HepG2 (cell line): ENCODE results near the gene GNAZ. TPM values are rescaled to one million over a fixed set of nuclear protein-coding genes. Genes with fewer than 3 reads are reported as not detected.

Source experiments
- DR1 ChIP-seq: sonication (generic); formaldehyde crosslinking; IDR thresholded peaks from 2 replicates; pipeline ENCODE4 v1.8.0; 2021; ENCODE audit warnings: mild to moderate bottlenecking, missing genetic modification reagents, inconsistent platforms
- EHMT2 ChIP-seq: fragments of 200-600 bp; sonication (generic); IDR thresholded peaks from 2 replicates; pipeline ENCODE4 v1.7.0; 2017; ENCODE audit warnings: antibody characterized with exemption, low read depth, low read length, borderline replicate concordance
- HNRNPLL ChIP-seq: fragments of 200-400 bp; formaldehyde crosslinking; IDR thresholded peaks from 2 replicates; pipeline ENCODE4 v1.6.1; 2017; ENCODE audit warnings: mild to moderate bottlenecking, low read depth, low read length; ENCODE audit not compliant: poor library complexity, severe bottlenecking
- PHF21A ChIP-seq: sonication (generic); formaldehyde crosslinking; IDR thresholded peaks from 2 replicates; pipeline ENCODE4 v1.5.0; 2020; ENCODE audit warnings: mild to moderate bottlenecking, missing genetic modification reagents
- SP1 ChIP-seq, 2 experiments: fragments of 450-650 bp in 1 of 2; sonication (generic) in 1 of 2; formaldehyde crosslinking in 1 of 2; IDR thresholded peaks; 2 replicates each; pipeline versions ENCODE4 v1.4.0 to v1.6.1; 2016 to 2020; ENCODE audit warnings: missing genetic modification reagents in 1 of 2
- TMF1 ChIP-seq: sonication (generic); formaldehyde crosslinking; IDR thresholded peaks from 2 replicates; pipeline ENCODE4 v1.8.1; 2022; ENCODE audit warnings: low read depth, missing genetic modification reagents
- TP53 ChIP-seq: sonication (generic); formaldehyde crosslinking; conservative IDR thresholded peaks from 2 replicates; pipeline ENCODE4 v1.4.0; 2020; ENCODE audit warnings: missing genetic modification reagents
- ZBTB20 ChIP-seq: sonication (generic); formaldehyde crosslinking; IDR thresholded peaks from 2 replicates; pipeline ENCODE4 v1.8.1; 2023; ENCODE audit warnings: missing genetic modification reagents, low read depth, mild to moderate bottlenecking, borderline replicate concordance
- ZNF282 ChIP-seq: fragments of 450-650 bp; IDR thresholded peaks from 2 replicates; pipeline ENCODE4 v1.6.1; 2018; ENCODE audit not compliant: partially characterized antibody
- ZNF547 ChIP-seq: sonication (generic); formaldehyde crosslinking; IDR thresholded peaks from 2 replicates; pipeline ENCODE4 v1.5.1; 2020; ENCODE audit warnings: mild to moderate bottlenecking, missing genetic modification reagents
- ZNF670 ChIP-seq: sonication (generic); formaldehyde crosslinking; IDR thresholded peaks from 2 replicates; pipeline ENCODE4 v1.8.0; 2022; ENCODE audit warnings: mild to moderate bottlenecking, missing genetic modification reagents, borderline replicate concordance
- ZSCAN22 ChIP-seq: sonication (generic); formaldehyde crosslinking; IDR thresholded peaks from 2 replicates; pipeline ENCODE4 v1.4.0; 2020; ENCODE audit warnings: mild to moderate bottlenecking, missing genetic modification reagents
- polyA plus RNA-seq, 8 experiments: library from polyadenylated mRNA; depleted of rRNA in 3 of 8; stranded (reverse) in 7 of 8; unstranded in 1 of 8; fragments of >200 nt; fragmentation: Illumina TruSeq in 4 of 8; extraction: Trizol in 4 of 8; gene quantifications; 2 replicates each; pipeline versions ENCODE4 v1.2.1 to v1.2.3, GENCODE V29; 2011 to 2016; ENCODE audit warnings: low read depth in 4 of 8, missing spikeins in 1 of 8, mixed read lengths in 1 of 8; ENCODE audit not compliant: insufficient read depth in 1 of 8
- total RNA-seq, 5 experiments: library from RNA; depleted of rRNA; stranded (reverse); fragments of >200 nt; fragmentation: Illumina TruSeq; extraction: Trizol; gene quantifications; 2 replicates each; pipeline ENCODE4 v1.2.3, GENCODE V29; 2016; ENCODE audit warnings: low read depth in 1 of 5
- TF ChIP-seq, protein P1 (sequence below): sonication (generic); formaldehyde crosslinking; IDR thresholded peaks from 2 replicates; pipeline ENCODE4 v1.4.0; 2020; ENCODE audit warnings: mild to moderate bottlenecking, missing genetic modification reagents
- TF ChIP-seq, protein P2 (sequence below): sonication (generic); formaldehyde crosslinking; IDR thresholded peaks from 2 replicates; pipeline ENCODE4 v1.4.0; 2020; ENCODE audit warnings: mild to moderate bottlenecking, low read depth, missing genetic modification reagents
- TF ChIP-seq, protein P3 (sequence below): sonication (generic); formaldehyde crosslinking; IDR thresholded peaks from 2 replicates; pipeline ENCODE4 v1.4.0; 2020; ENCODE audit warnings: mild to moderate bottlenecking, missing genetic modification reagents
- TF ChIP-seq, protein P4 (sequence below): sonication (generic); IDR thresholded peaks from 2 replicates; pipeline ENCODE4 v1.6.1; 2016; ENCODE audit warnings: low read depth, borderline replicate concordance
- TF ChIP-seq, protein P5 (sequence below): sonication (generic); formaldehyde crosslinking; conservative IDR thresholded peaks from 2 replicates; pipeline ENCODE4 v1.4.0; 2020; ENCODE audit warnings: missing genetic modification reagents
- TF ChIP-seq, protein P6 (sequence below): sonication (generic); formaldehyde crosslinking; IDR thresholded peaks from 2 replicates; pipeline ENCODE4 v1.4.0; 2020; ENCODE audit warnings: low read depth, missing genetic modification reagents

GNAZ gene
- total and polyA plus RNA-seq, 2 of the 13 experiments (the other 11 are each of a cell fraction or from before 2014, with no cell fraction given): 11.4 to 22.3 TPM

DNA sequence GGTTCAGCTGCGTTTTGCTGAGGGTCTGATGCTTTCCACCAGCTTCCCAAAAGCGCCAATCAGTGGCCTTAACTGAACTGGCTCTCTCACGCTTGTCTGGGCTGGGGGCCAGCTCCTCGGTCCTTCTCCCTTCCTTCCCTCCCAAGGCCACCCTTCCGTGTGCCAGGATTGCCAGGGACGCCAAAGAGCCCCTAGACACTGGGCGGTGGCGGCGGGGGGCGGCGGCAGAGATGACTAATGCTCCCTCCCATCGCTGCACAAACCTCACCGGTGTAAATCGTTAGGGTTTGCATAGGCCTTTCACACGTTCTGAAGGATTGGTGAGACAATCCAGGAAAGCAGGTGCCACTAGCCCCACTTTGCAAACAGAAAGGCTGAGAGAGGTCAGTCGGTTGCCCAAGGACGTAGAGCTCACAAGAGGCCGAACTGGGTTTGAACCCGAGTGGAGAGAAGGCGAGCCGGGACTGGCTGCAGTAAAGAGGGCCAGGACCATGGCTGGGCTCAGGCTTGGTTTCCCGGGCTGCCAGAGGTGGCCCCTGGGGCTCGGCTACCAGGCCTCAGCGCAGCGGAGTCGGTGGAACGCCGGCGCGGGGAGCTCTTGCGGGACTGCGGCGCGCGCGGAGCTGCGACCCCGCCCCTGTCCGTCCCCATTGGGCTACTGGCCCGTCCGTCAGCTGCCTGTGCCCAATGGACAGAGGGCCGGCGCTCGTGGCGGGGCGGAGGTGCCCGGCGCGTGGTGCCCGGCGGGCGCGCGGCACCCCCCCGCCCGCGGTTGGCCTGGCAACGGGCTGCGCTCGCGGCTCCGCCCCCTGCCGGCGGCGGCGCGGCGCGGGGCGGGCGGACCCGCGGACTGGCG, 589 bp upstream of the GNAZ start (continued):
- TF ChIP-seq ZBTB20 (CRISPR knock-in tag) (no peak), EHMT2 (no peak), HNRNPLL (peak; percentile 54), DR1 (peak; percentile 43; the same call in 1 of the 2 replicates), PHF21A (CRISPR knock-in tag) (peak; percentile 52), ZNF547 (CRISPR knock-in tag) (peak; percentile 53; the same call in 1 of the 2 replicates), ZNF282 (no peak), TMF1 (CRISPR knock-in tag) (no peak), TP53 (no peak), SP1 (IDR thresholded peaks at IDR 0.05) (no peak), SP1 (CRISPR knock-in tag; IDR thresholded peaks at IDR 0.05) (peak; percentile 79), ZNF670 (CRISPR knock-in tag) (peak; percentile 55; the same call in 1 of the 2 replicates), ZSCAN22 (CRISPR knock-in tag) (no peak)
- TF ChIP-seq, protein P1, sequence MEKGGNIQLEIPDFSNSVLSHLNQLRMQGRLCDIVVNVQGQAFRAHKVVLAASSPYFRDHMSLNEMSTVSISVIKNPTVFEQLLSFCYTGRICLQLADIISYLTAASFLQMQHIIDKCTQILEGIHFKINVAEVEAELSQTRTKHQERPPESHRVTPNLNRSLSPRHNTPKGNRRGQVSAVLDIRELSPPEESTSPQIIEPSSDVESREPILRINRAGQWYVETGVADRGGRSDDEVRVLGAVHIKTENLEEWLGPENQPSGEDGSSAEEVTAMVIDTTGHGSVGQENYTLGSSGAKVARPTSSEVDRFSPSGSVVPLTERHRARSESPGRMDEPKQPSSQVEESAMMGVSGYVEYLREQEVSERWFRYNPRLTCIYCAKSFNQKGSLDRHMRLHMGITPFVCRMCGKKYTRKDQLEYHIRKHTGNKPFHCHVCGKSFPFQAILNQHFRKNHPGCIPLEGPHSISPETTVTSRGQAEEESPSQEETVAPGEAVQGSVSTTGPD (CRISPR knock-in tag): no peak
- TF ChIP-seq, protein P2, sequence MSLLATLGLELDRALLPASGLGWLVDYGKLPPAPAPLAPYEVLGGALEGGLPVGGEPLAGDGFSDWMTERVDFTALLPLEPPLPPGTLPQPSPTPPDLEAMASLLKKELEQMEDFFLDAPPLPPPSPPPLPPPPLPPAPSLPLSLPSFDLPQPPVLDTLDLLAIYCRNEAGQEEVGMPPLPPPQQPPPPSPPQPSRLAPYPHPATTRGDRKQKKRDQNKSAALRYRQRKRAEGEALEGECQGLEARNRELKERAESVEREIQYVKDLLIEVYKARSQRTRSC (CRISPR knock-in tag): no peak
- TF ChIP-seq, protein P3, sequence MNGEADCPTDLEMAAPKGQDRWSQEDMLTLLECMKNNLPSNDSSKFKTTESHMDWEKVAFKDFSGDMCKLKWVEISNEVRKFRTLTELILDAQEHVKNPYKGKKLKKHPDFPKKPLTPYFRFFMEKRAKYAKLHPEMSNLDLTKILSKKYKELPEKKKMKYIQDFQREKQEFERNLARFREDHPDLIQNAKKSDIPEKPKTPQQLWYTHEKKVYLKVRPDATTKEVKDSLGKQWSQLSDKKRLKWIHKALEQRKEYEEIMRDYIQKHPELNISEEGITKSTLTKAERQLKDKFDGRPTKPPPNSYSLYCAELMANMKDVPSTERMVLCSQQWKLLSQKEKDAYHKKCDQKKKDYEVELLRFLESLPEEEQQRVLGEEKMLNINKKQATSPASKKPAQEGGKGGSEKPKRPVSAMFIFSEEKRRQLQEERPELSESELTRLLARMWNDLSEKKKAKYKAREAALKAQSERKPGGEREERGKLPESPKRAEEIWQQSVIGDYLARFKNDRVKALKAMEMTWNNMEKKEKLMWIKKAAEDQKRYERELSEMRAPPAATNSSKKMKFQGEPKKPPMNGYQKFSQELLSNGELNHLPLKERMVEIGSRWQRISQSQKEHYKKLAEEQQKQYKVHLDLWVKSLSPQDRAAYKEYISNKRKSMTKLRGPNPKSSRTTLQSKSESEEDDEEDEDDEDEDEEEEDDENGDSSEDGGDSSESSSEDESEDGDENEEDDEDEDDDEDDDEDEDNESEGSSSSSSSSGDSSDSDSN (CRISPR knock-in tag): peak; percentile 53; the same call in 1 of the 2 replicates
- TF ChIP-seq, protein P4, sequence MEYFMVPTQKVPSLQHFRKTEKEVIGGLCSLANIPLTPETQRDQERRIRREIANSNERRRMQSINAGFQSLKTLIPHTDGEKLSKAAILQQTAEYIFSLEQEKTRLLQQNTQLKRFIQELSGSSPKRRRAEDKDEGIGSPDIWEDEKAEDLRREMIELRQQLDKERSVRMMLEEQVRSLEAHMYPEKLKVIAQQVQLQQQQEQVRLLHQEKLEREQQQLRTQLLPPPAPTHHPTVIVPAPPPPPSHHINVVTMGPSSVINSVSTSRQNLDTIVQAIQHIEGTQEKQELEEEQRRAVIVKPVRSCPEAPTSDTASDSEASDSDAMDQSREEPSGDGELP: no peak
- TF ChIP-seq, protein P5, sequence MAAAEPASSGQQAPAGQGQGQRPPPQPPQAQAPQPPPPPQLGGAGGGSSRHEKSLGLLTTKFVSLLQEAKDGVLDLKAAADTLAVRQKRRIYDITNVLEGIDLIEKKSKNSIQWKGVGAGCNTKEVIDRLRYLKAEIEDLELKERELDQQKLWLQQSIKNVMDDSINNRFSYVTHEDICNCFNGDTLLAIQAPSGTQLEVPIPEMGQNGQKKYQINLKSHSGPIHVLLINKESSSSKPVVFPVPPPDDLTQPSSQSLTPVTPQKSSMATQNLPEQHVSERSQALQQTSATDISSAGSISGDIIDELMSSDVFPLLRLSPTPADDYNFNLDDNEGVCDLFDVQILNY (CRISPR knock-in tag): peak; percentile 77
- TF ChIP-seq, protein P6, sequence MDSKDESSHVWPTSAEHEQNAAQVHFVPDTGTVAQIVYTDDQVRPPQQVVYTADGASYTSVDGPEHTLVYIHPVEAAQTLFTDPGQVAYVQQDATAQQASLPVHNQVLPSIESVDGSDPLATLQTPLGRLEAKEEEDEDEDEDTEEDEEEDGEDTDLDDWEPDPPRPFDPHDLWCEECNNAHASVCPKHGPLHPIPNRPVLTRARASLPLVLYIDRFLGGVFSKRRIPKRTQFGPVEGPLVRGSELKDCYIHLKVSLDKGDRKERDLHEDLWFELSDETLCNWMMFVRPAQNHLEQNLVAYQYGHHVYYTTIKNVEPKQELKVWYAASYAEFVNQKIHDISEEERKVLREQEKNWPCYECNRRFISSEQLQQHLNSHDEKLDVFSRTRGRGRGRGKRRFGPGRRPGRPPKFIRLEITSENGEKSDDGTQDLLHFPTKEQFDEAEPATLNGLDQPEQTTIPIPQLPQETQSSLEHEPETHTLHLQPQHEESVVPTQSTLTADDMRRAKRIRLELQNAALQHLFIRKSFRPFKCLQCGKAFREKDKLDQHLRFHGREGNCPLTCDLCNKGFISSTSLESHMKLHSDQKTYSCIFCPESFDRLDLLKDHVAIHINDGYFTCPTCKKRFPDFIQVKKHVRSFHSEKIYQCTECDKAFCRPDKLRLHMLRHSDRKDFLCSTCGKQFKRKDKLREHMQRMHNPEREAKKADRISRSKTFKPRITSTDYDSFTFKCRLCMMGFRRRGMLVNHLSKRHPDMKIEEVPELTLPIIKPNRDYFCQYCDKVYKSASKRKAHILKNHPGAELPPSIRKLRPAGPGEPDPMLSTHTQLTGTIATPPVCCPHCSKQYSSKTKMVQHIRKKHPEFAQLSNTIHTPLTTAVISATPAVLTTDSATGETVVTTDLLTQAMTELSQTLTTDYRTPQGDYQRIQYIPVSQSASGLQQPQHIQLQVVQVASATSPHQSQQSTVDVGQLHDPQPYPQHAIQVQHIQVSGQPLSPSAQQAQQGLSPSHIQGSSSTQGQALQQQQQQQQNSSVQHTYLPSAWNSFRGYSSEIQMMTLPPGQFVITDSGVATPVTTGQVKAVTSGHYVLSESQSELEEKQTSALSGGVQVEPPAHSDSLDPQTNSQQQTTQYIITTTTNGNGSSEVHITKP (CRISPR knock-in tag): no peak
